Measurements from ENCODE around the gene PTPN11.
A peak's percentile ranks its signal among the peaks of the same experiment; 100 is the strongest.
"Not testable (repeated sequence)": the region's sequence is repeated elsewhere in the genome, so short reads cannot be mapped to it uniquely, and the experiment has no call there.

The PTPN11 gene

DNA sequence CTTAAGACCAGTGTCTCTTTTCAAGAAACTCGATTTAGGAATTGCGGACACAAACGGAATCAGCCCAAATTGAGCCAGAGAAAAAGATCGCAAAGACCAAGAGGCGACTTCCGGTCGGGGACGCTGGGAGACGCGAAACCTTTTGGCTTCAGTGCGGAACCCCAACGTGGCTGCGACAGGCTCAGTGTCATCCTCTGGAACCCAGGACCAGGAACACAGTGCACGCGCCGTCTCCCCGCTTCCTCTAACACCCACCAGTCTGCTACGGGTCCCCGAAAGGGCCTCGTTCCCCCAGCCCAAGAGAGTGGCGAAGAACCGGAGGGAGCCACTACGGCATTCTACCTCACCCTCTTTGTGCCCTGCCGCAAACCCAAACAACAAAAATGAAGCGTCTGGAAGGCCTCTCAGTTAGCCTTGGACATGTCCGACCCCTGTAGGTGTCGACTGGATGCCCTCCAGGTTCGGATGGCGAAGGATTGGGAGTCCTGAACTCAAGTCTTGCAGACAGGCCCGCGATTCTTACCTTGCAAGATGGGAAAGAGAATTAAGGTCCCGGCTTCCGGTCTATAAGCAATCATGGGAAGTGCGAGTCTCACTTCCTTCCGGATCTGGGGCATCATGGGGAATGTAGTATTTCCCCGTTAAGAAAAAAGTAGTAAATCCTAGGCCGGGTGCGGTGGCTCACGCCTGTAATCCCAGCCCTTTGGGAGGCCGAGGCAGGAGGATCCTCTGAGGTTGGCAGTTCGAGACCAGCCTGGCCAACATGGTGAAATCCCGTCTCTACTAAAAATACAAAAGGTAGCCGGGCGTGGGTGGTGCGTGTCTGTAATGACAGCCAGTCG is 9.5 kb upstream of the PTPN11 start, which contains the start of gene RPL6:
Gene RPL6, minus strand, starts transcription at position 542 of the 842 bp plus-strand sequence. CDS start 949 bp downstream, outside the sequence.
- DNase-seq (ENCODE audit: low read depth): peak; percentile 77

DNA sequence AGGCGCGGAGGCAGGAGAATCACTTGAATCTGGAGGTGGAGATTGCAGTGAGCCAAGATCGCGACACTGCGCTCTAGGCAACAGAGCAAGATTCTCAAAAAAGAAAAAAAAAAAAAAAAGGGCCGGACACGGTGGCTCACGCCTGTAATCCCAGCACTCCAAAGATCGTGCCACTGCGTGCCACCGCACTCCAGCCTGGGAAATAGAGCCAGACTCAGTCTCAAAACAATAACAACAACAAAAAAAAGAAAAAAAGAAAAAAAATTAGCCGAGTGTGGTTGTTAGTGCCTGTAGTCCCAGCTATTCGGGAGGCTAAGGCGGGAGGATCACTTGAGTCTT is 8.9 kb upstream of the PTPN11 start:
- no peak for DNase-seq (ENCODE audit: low read depth)

DNA sequence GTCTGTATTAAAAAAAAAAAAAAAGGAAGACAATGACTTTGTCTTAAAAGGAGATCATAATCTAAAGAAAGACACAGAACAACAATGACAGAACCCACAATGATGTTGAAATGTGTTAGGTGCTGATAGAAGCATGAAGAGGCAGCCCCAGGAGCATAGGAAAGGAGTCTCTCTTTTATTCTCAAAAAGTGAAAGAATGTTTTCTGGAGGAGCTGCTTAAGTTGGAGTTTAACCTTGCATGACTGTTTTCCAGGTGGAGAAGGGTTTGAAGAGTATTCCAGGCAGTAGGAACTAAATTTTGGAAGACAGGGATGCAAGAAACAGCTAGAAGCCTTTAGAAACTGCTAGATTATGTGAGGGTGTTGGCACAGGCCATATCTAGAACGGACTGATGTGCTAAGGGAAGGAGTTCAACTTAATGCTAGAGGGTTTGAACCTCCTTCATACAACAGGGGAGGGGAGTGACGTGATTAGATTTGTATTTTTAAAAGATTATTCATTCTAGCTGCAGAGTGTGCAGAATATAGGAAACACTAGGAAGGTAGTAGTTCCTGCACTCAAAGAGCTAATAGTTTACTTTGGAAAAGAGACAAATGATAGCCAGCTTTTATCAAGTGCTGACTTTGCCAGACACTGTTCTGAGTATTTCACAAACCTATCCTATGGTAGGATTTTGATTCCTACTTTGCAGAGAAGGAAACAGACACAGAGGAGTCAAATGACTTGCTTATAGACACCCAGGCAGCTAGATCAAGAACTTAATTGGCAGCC is 4.7 kb upstream of the PTPN11 start:
- no peak for DNase-seq (ENCODE audit: low read depth)

DNA sequence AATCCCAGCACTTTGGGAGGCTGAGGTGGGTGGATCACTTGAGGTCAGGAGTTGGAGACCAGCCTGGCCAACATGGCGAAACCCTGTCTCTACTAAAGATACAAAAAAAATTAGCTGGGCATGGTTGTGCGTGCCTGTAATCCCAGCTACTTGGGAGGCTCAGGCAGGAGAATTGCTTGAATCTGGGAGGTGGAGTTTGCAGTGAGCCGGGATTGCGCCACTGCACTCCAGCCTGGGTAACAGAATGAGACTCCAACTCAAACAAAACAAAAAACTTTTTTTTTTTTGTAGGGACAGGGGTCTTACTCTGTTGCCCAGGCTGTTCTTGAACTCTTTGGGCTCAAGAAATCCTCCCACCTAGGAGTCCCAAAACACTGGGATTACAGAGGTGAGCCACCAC is 3.3 kb upstream of the PTPN11 start:
- DNase-seq (ENCODE audit: low read depth): not testable (repeated sequence)

DNA sequence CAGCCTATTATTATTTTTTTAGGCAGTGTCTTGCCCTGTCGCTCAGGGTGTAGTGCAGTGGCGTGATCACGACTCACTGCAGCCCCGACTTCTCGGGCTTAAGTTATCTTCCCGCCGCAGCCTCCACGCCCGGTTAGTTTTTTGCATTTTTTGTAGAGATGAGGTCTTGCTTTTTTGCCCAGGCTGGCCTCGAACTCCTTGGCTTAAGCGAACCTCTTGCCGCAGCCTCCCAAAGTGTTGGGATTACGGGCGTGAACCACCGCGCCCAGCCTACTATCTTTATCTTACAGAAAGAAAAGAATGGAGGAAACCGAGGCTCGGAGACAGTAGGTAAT is 507 bp upstream of the PTPN11 start:
- no peak for DNase-seq (ENCODE audit: low read depth)

DNA sequence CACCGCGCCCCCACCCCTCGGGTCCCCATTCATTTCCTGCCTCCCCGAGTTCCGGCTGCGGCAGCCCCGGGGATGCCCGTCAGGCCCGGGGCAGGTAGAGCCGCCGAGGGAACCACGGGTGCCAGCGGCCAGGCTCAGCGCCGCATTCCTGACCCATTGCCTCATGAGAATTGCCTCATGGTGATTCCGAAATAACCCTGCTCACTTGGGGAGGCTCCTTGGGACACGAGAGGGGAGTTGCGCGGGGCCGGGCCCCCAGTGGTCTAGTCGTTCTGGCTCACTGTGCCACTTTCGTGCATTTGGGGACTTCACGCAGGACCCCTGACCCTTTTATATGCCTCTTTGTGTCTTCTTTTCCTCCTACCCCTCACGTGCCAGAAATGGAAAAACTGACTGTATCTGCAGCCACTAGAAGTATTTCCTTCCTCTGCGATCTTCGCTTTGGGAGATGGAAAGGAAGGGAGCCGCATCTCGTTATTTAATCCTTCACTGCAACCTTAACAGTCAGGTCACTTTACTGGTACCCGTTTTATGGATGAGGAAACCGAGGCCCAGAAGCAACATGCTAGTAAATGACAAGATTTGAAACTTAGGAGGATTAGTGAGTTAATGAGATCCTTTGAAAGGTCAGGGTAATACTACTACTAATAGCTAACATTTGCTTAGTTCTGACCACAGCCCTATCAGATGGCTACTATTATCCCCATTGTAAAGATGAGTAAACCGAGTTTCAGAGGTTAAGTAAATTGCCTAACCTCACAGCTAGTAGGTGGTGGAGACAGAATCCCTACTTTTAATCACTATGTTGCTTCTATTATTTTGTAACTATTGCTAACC is 768 bp downstream of the PTPN11 start:
- DNase-seq (ENCODE audit: low read depth): peak; percentile 67

DNA sequence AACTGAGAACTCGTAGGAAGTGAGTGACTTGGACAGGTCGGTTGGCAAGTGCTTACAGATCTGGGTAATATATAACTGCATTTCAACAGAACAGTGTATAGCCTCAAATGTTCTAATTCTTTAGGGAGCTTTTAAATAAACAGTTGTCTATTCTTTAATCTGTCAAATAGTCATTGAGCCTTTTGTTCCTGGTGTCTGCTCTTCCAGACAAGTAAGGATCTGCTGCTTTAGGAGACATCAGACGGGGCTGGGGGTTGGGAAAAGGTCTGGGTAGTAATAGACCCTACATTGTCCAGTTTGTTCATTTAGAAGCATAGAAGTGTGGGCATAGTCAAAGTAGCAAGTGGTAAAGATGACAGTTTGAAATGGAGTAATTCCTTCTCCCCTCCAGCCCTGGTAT is 2.0 kb downstream of the PTPN11 start:
- no peak for DNase-seq (ENCODE audit: low read depth)

DNA sequence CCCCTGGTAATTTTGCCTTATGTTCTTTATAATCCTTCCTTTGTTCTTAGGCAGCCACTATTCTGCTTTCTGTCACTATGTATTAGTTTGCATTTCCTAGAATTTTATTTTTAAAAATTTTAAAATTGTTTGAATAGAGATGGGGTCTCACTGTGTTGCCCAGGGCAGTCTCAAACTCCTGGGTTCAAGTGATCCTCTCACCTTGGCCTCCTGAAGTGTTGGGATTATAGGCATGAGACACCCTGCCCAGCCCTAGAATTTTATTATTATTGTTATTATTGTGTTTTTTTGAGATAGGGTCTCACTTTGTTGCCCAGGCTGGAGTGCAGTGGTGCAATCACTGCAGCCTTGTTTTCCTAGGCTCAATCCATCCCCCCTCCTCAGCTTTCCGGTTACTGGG is 2.6 kb downstream of the PTPN11 start:
- DNase-seq (ENCODE audit: low read depth): no peak

DNA sequence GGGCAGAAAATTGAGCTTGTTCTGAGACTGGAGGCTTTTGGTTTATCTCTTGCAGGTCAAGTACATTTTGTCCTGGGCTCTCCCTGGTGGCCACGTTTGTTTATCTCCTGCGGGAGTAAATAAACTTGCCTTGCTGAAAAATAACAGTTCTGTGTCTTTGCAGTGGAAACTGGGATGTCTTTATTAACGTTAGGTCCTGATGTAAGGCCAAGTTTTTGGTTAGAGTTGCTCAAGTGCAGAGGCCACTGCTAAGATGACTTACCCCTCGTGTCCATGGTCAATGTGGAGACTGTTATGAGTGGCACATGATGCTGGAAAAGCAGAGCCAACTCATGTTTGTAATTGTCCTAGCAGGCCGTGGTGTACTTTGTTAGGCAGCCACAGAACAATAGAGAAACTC is 3.8 kb downstream of the PTPN11 start:
- no peak for DNase-seq (ENCODE audit: low read depth)

DNA sequence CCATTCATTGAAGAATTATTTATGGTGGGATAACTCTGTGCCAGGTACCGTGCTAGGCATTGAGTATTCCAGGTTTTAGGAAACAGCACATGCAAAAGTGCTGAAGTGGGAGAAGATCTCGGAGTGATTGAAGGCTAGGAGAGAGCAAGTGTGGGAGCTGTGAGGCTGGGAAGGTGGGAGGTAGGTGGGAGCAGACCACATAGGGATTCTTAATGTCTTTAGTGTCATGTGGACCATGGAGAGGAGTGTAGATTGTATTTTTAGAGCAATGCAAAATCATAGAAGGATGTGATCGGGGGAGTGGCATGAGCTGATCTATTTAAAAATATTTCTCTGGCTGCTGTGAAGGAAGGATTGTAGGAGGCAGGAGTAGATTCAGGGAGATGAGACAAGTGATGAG is 5.4 kb downstream of the PTPN11 start:
- DNase-seq (ENCODE audit: low read depth): no peak

DNA sequence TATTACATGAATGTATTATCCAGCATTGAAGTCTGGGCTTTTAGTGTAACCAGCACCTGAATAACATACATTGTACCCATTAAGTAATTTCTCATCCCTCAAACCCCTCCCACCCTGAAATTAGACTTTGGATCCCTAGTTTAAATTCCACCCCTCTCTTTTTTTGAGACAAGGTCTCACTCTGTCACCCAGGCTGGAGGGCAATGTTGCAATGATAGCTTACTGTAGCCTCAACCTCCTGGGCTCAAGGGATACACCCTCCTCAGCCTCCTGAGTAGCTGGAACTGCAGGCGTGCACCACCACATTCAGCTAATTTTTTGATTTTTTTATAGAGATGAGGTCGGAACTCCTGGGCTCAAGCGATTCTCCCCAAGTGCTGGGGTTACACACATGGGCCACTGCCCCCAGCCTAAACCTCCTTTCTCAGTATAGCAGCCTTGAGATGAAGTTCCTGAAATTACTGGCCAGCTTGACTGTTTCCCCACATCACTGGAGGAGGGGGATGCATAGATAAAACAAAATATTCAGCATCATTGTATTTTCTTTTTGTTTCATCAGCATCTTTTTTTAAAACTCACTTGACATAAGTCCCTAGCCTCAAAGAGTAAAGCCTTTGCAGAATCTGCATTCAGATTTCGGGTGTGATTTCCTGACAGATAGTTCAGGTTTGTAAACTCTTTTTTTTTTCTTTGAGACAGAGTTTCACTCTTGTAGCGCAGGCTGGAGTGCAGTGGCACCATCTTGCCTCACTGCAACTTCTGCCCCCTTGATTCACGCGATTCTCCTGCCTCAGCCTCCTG is 7.0 kb downstream of the PTPN11 start:
- no peak for DNase-seq (ENCODE audit: low read depth)

DNA sequence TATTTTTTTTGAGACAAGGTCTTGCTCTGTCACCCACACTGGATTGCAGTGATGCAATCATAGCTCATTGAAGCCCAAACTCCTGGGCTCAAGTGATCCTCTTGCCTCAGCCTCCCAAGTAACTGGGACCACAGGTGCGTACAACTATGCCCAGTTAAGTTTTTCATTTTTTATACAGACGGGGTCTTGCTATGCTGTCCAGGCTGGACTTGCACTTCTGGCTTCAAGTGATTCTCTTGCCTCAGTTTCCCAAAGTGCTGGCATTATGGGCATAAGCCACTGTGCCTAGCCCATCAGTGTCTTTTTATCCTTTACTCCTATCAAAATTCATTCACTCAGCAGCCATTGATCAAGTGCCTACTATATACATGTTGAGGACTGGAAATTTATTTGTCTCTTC is 9.0 kb downstream of the PTPN11 start:
- no peak for DNase-seq (ENCODE audit: low read depth)

DNA sequence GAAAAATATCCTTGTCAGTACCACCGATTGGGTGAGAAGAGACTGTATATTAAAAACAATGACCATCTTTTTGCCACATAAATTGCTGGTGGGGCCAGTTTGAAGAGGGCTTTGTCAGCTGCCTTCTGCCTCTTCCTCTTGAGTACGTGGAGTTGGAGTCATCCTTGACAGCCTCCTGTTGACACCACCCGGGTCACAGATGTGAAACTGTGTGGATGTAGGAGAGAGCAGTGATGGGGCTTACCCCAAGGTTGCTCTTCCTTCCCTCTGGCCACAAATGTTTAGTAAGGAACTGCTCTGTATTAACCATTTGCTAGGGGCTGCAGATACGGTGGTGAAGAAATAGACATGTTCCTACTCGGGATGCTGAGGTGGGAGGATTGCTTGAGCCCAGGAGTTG is 12.2 kb downstream of the PTPN11 start:
- DNase-seq (ENCODE audit: low read depth): no peak

DNA sequence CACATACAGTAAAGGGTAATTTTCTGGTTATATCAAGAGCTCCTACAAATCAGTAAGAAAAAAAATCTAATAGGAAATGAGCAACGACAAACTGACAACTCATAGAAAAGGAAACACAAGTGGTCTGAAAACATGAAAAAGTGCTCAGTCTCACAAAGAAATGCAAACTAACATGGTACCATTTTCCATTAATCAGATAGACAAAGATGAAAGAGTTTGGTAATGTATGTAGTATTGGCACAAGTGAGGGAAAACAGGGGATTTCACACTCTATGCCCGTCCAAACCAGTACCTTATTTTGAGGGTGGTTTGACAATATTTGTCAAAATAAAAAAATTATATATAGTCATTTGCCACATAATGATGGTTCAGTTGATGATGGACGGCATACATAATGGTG is 13.2 kb downstream of the PTPN11 start:
- DNase-seq (ENCODE audit: low read depth): no peak

DNA sequence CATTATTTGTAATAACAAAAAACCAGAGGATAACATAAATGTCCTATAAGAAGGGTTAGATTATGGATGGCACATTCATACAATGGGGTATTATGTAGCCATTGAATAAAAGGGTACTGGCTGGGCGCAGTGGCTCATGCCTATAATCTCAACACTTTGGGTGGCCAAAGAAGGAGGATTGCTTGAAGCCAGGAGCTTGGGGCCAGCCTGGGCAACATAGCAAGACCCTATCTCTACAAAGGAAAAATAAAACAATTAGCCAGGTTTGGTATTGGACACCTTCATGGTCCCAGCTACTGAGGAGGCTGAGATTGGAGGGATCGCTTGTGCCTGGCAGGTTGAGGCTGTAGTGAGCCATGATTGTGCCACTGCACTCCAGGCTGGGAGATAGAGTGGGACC is 14.8 kb downstream of the PTPN11 start:
- DNase-seq (ENCODE audit: low read depth): no peak

DNA sequence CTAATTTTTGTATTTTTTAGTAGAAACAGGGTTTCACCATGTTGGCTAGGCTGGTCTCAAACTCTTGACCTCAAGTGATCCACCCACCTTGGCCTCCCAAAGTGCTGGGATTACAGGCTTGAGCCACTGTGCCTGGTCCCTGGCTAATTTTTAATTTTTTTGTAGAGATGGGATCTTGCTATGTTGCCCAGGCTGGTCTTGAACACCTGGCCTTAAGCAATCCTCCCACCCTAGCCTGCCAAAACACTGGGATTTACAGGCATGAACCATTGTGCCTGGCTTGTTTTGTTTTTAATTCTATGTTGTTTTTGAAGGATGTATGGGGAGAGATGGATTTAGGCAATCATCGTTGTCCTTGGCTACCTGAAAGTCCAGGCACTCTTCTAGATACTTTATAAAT is 19.9 kb downstream of the PTPN11 start:
- not testable (repeated sequence) for DNase-seq (ENCODE audit: low read depth)

DNA sequence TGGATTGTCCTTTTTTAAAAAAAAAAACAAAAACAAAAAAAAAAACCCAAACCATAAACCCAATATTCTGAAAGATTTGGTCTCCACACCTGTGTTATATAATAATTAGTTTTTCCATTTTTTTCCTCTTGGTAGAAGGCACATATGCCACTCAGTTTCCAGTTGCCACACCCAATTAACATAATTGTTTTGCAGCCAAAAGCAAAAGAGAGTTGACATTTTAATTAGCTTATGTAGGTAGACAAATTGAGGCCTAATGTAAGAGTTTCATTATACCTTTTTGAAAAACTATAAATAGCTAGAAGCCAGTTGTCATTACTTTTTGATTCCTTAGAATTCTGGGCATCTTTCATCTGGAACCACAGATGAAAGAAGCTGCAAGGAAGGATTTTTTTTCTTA is 21.0 kb downstream of the PTPN11 start:
- DNase-seq (ENCODE audit: low read depth): no peak

DNA sequence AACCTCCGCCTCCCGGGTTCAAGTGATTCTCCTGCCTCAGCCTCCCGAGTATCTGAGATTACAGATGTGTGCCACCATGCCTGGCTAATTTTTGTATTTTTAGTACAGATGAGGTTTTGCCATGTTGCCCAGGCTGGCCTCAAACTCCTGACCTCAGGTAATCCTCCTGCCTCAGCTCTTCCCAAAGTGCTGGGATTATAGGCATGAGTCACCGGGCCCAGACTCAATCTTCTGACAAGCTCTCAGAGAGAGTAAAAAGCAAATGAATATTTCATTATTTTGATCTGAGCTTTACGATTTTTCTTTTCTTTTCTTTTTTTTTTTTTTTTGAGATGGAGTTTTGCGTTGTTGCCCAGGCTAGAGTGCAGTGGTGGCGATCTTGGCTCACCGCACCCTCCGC is 21.9 kb downstream of the PTPN11 start:
- DNase-seq (ENCODE audit: low read depth): not testable (repeated sequence)

DNA sequence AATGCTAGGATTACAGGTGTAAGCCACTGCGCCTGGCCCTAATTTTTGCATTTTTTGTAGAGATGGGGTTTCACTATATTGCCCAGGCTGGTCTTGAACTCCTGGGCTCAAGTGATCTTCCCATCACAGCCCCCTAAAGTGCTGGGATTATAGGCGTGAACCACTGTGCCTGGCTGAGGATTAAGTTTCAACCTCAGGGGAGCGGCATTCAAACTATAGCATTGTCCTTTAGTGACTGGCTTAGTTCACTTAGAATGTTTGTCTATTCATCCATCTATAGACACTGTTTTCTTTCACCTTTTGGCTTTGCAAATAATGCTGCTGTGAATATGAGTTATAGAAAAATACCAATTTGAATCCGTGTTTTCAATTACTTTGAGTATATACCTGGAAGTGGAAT is 25.2 kb downstream of the PTPN11 start:
- no peak for DNase-seq (ENCODE audit: low read depth)

DNA sequence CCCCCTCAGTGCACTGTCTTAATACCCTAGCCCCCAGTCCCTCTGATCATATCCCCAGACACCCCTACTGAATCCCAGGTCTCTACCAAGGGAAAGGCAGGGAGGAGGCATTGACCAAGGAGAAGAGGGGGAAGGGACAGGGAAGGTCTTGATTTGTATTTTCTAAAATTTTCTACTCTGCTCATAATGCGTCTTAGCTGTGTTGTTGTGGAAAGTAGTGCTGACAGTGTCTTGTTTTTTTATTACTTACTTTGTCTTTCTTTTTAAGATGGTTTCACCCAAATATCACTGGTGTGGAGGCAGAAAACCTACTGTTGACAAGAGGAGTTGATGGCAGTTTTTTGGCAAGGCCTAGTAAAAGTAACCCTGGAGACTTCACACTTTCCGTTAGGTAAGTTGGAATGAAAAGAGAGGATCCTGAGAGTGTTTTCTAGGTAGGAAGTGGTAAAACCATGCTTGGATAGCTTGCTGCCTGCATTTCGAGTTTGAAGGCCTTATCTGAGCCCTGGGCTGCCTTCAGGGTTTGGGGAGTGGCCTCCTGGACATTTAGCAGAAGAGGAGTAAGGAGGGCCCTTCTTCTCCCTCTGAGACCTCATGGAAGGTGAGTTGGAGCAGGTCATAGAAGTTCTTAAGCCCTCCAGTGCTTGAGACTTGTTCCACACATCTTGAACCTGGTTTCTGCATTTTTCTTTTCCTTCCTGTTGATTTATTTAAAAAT is 27.4 kb downstream of the PTPN11 start:
- no peak for DNase-seq (ENCODE audit: low read depth)

DNA sequence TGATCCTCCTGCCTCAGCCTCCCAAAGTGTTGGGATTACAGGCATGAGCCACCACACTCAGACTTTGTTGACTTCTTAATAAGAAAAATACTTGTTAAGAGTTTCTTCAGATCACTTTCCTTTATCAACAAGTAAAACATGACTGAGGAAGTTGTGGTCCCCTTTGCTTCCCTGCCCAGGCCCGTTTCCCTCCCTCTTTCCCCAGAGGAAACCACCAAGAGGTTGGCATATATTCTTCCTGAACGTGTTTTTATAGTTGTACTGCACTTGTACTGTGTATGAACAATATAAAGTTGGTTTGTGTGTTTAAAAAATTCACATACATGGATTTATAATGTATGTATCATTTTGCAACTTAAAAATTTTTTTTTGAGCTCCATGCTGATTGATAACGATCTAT is 28.4 kb downstream of the PTPN11 start:
- DNase-seq (ENCODE audit: low read depth): no peak

Data from HS-27A (cell line).